Sigmoid colon (tissue), 4 donors: ENCODE measurements around the gene OPCML.

ENCODE experiments used
- CTCF ChIP-seq, 4 experiments: fragments of 450-650 bp in 3 of 4; fragments of 200-600 bp in 1 of 4; IDR thresholded peaks; one replicate each; pipeline ENCODE4 v1.5.1; 2016 to 2019; ENCODE audit warnings: antibody characterized with exemption in 4 of 4, mild to moderate bottlenecking in 3 of 4, moderate library complexity in 2 of 4
- POLR2AphosphoS5 ChIP-seq, 4 donors: sonication (generic); formaldehyde crosslinking; IDR thresholded peaks; one replicate each; pipeline ENCODE4 v1.6.1; 2017; ENCODE audit warnings: antibody characterized with exemption in 4 of 4

- no peak for TF ChIP-seq CTCF (IDR thresholded peaks at IDR 0.05)
- TF ChIP-seq POLR2AphosphoS5 (IDR thresholded peaks at IDR 0.05), result no peak
These were observed 1093.9 kb downstream of the OPCML start for GRCh38 chr11:132438418-132438817.
